Nephron (organoid): ENCODE data around the gene ARHGDIB.

Source experiments
- H3K27ac Mint-ChIP-seq, 3 experiments: 2 replicates each; pipeline ENCODE4 v1.8.0; 2020; ENCODE audit warnings: mixed read lengths in 3 of 3, mild to moderate bottlenecking in 2 of 3, moderate library complexity in 1 of 3
- H3K27me3 Mint-ChIP-seq: 2 replicates; pipeline ENCODE4 v1.8.0; 2021; ENCODE audit warnings: low read depth, mild to moderate bottlenecking, moderate library complexity, mixed read lengths
- H3K36me3 Mint-ChIP-seq: 2 replicates; pipeline ENCODE4 v1.8.0; 2020; ENCODE audit warnings: low read depth, mixed read lengths
- H3K4me1 Mint-ChIP-seq: 2 replicates; pipeline ENCODE4 v1.8.0; 2020; ENCODE audit warnings: mixed read lengths
- H3K4me3 Mint-ChIP-seq, 3 experiments: 2 replicates each; pipeline ENCODE4 v1.8.0; 2020; ENCODE audit warnings: mild to moderate bottlenecking in 3 of 3, mixed read lengths in 3 of 3, moderate library complexity in 2 of 3
- H3K9me3 Mint-ChIP-seq: 2 replicates; pipeline ENCODE4 v1.8.0; 2020; ENCODE audit warnings: mixed read lengths
- TF ChIP-seq, protein P1 (sequence below), 3 experiments: fragments of 200-600 bp; sonication (generic); IDR thresholded peaks; one replicate each; pipeline ENCODE4 v1.5.0; 2021; ENCODE audit warnings: antibody characterized with exemption in 3 of 3; ENCODE audit not compliant: unreplicated experiment in 3 of 3

Gene ARHGDIB

GRCh38 chr12:14936224-14936861, 25.1 kb downstream of the ARHGDIB start:
- TF ChIP-seq, protein P1, sequence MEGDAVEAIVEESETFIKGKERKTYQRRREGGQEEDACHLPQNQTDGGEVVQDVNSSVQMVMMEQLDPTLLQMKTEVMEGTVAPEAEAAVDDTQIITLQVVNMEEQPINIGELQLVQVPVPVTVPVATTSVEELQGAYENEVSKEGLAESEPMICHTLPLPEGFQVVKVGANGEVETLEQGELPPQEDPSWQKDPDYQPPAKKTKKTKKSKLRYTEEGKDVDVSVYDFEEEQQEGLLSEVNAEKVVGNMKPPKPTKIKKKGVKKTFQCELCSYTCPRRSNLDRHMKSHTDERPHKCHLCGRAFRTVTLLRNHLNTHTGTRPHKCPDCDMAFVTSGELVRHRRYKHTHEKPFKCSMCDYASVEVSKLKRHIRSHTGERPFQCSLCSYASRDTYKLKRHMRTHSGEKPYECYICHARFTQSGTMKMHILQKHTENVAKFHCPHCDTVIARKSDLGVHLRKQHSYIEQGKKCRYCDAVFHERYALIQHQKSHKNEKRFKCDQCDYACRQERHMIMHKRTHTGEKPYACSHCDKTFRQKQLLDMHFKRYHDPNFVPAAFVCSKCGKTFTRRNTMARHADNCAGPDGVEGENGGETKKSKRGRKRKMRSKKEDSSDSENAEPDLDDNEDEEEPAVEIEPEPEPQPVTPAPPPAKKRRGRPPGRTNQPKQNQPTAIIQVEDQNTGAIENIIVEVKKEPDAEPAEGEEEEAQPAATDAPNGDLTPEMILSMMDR (IDR thresholded peaks at IDR 0.05; ENCODE audit: unreplicated experiment in 3 of 3): peak in 1 of 3 experiments; percentile 8
- Mint-ChIP-seq H3K36me3 (no peaks in the 10 kb centered on the region), H3K9me3 (peaks cover 5% of the 10 kb centered on the region), H3K4me1 (peaks cover 16% of the 10 kb centered on the region), H3K4me3 (no peak overlapping the region), H3K27me3 (no peaks in the 10 kb centered on the region), H3K27ac (peak overlapping the region; percentile 20 to 98 (median 98))

DNA sequence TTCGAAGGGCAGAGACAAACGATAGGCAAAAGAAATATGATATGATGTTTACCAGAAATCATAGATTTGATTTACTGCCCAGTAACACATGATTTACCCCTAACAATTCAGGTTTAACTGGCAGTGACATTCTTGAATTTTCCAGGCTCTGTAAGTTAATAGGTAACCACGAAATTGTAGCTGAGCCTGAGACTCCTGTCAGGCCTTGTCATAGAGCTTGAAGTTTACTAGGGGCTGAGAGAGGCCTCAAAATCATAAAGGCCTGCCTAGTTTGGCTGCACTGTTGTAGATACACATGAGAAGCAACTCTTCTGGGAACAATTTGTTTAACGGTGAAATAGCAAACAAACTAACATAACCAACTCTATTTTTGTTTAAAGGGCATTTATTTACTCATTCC, 26.4 kb downstream of the ARHGDIB start:
- no peak overlapping the region for H3K4me3 Mint-ChIP-seq
- peaks cover 25% of the 10 kb centered on the region for H3K4me1 Mint-ChIP-seq
- peak overlapping the region; percentile 95 to 98 (median 98) for H3K27ac Mint-ChIP-seq
- H3K27me3 Mint-ChIP-seq: no peaks in the 10 kb centered on the region
- TF ChIP-seq, protein P1 (IDR thresholded peaks at IDR 0.05; ENCODE audit: unreplicated experiment in 3 of 3): no peak
- peaks cover 5% of the 10 kb centered on the region for H3K9me3 Mint-ChIP-seq
- no peaks in the 10 kb centered on the region for H3K36me3 Mint-ChIP-seq

GRCh38 chr12:14934511-14934910, 26.9 kb downstream of the ARHGDIB start:
- peaks cover 2% of the 10 kb centered on the region for H3K9me3 Mint-ChIP-seq

DNA sequence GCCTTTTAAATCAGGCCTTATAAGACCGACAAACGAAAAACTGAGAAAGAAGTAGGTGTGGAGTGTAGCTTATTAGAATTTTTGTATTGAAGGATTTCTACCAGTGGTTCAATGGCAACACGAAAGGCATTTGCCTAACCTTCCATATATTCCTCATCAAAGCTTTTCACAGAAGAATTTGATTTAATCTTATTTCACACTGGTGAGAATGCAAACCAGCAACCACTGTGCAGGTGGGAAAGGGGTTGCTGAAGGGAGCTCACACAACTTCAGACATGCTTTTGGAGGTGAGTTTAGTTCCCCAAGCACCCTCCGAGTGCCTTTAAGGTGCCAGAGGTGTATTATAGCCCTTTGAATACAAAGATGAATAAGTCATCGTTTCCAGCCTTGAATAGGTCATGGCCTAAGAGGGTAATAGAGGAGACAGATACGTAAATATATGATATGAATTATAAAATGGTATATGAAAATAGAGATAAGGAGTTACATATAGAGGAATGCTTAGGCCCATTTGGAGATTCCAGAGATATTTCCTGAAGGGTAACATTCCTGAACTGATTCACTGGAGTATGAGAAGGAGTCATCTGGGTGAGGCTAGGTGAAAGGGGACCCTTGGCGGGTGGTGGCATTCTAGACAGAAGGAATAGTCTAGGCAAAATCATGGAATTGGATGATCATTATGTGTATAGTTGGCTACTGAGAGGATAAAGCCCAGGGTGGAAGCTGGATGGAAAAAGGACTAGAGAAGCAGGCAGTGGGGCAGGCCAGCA, 29.4 kb downstream of the ARHGDIB start:
- no peaks in the 10 kb centered on the region for H3K36me3 Mint-ChIP-seq
- H3K4me1 Mint-ChIP-seq: peaks cover 41% of the 10 kb centered on the region
- peak overlapping the region; percentile 2 to 49 (median 38) for H3K27ac Mint-ChIP-seq
- no peaks in the 10 kb centered on the region for H3K27me3 Mint-ChIP-seq
- H3K9me3 Mint-ChIP-seq: no peaks in the 10 kb centered on the region
- H3K4me3 Mint-ChIP-seq: no peak overlapping the region
- TF ChIP-seq, protein P1 (IDR thresholded peaks at IDR 0.05; ENCODE audit: unreplicated experiment in 3 of 3): no peak

More at GRCh38 chr12:14934511-14934910, 26.9 kb downstream of the ARHGDIB start:
- H3K27ac Mint-ChIP-seq: peak overlapping the region; percentile 95 to 98 (median 98)
- peaks cover 25% of the 10 kb centered on the region for H3K4me1 Mint-ChIP-seq
- no peaks in the 10 kb centered on the region for H3K27me3 Mint-ChIP-seq
- H3K36me3 Mint-ChIP-seq: no peaks in the 10 kb centered on the region
- TF ChIP-seq, protein P1 (IDR thresholded peaks at IDR 0.05; ENCODE audit: unreplicated experiment in 3 of 3): no peak
- H3K4me3 Mint-ChIP-seq: no peak overlapping the region

GRCh38 chr12:14931359-14931758, 30.0 kb downstream of the ARHGDIB start:
- H3K9me3 Mint-ChIP-seq: no peaks in the 10 kb centered on the region
- peak overlapping the region in 2 of 3 experiments; percentile 36 to 49 for H3K27ac Mint-ChIP-seq
- H3K27me3 Mint-ChIP-seq: no peaks in the 10 kb centered on the region
- H3K4me1 Mint-ChIP-seq: peaks cover 41% of the 10 kb centered on the region
- no peaks in the 10 kb centered on the region for H3K36me3 Mint-ChIP-seq
- TF ChIP-seq, protein P1 (IDR thresholded peaks at IDR 0.05; ENCODE audit: unreplicated experiment in 3 of 3): no peak
- no peak overlapping the region for H3K4me3 Mint-ChIP-seq
